Right lobe of liver (tissue), 4 donors: Measurements from ENCODE around the gene TYW1B.
"Not testable (repeated sequence)": the region's sequence is repeated elsewhere in the genome, so short reads cannot be mapped to it uniquely, and the experiment has no call there.

Source experiments
- POLR2A ChIP-seq: fragments of 450-650 bp; IDR thresholded peaks from one replicate; pipeline ENCODE4 v1.6.1; 2017; ENCODE audit warnings: antibody characterized with exemption, mild to moderate bottlenecking
- TF ChIP-seq, protein P1 (sequence below), 4 donors: fragments of 200-600 bp in 3 of 4; fragments of 450-650 bp in 1 of 4; IDR thresholded peaks; one replicate each; pipeline versions ENCODE4 v1.5.1 to v1.8.0; 2016 to 2022; ENCODE audit warnings: antibody characterized with exemption in 4 of 4, mild to moderate bottlenecking in 2 of 4
- donor health status: DM: no; HTN: no; CAD: no.
- donor health status: DM: no; HTN: no; CAD: no.
- donor health status: DM: no; HTN: yes; CAD: no.

DNA sequence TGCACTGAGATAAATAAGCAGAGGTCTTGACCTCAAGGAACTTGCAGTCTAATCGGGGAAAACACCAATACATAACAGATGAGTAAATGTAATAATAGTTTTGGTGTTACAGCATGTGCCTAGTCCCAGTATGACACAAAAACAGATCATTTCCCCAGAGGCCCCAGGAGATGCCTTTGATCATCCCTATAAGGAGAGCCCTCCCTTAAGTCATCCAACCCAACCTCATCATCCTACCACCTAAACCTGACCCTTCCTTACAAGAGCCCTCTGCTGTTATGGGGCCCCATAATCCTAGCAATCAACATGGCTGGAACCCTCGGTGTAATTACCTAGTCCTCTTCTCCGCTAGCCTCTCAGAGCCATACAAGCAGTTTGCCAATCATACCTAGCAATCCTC lies 116.1 kb downstream of the TYW1B start:
- not testable (repeated sequence) for TF ChIP-seq POLR2A
- TF ChIP-seq, protein P1, sequence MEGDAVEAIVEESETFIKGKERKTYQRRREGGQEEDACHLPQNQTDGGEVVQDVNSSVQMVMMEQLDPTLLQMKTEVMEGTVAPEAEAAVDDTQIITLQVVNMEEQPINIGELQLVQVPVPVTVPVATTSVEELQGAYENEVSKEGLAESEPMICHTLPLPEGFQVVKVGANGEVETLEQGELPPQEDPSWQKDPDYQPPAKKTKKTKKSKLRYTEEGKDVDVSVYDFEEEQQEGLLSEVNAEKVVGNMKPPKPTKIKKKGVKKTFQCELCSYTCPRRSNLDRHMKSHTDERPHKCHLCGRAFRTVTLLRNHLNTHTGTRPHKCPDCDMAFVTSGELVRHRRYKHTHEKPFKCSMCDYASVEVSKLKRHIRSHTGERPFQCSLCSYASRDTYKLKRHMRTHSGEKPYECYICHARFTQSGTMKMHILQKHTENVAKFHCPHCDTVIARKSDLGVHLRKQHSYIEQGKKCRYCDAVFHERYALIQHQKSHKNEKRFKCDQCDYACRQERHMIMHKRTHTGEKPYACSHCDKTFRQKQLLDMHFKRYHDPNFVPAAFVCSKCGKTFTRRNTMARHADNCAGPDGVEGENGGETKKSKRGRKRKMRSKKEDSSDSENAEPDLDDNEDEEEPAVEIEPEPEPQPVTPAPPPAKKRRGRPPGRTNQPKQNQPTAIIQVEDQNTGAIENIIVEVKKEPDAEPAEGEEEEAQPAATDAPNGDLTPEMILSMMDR (IDR thresholded peaks at IDR 0.05), result not testable (repeated sequence)
